Caki2 (cell line): ENCODE results near the gene CALML4. TPM values are rescaled to one million over a fixed set of nuclear protein-coding genes. Genes with fewer than 3 reads are reported as not detected.
"Not testable (repeated sequence)": the region's sequence is repeated elsewhere in the genome, so short reads cannot be mapped to it uniquely, and the experiment has no call there.

Experiments
- DNase-seq: peaks from one replicate; pipeline ENCODE4 v3.0.0-alpha.2; 2015; ENCODE audit warnings: low read depth
- in situ Hi-C: cut with HindIII; loops from 2 replicates; pipeline ENCODE4 v1.10.0; 2016; ENCODE audit warnings: low sequenced_read_pairs, low pct_unique_long_range_greater_than_20kb, mixed read lengths
- total RNA-seq: library from RNA; depleted of rRNA; stranded (reverse); fragments of >200 nt; shearing (Covaris generic); gene quantifications from 2 replicates; pipeline ENCODE4 v1.2.3, GENCODE V29; 2014; ENCODE audit warnings: low replicate concordance

CALML4 gene
- total RNA-seq, 1 experiment from 2014 or later = 0.27 TPM

DNA sequence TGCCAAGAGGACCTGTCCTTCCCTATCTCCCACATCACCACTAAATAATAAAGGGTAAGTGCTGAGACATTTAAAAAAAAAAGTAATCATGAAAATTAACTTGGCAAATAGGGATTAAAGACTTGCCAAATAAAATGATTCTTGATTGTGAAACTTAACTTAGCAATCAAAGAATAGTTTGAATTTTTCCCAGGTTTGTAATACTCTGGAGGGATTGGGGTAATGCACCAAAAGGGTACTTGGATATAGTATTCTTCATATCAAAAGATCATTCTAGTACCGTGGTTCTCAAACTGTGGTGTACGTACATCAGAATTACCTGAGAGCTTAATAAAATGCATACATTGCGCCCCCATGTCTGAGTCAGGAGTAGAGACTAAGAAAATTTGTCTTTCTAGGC, 28.5 kb downstream of the CALML4 start:
- in situ Hi-C loops = no loop called here
- no peak for DNase-seq

DNA sequence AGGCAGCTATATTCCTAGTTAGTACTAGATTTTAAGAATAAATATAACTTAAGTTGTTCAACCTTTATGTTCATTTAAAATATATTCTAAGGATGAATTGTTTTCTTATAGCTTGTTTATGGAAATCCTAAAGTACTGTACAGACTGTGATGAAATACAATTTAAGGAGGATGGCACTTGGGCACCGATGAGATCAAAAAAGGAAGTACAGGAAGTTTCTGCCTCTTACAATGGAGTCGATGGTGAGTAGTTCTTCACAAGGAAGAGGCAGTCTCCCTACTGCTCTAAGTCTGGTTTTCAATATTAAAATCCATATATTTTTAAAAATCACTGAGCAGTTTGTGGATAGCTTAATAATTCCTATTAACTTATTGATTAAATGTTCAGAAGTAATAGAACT, 29.6 kb downstream of the CALML4 start:
- DNase-seq = no peak
- in situ Hi-C loops = no loop called here

DNA sequence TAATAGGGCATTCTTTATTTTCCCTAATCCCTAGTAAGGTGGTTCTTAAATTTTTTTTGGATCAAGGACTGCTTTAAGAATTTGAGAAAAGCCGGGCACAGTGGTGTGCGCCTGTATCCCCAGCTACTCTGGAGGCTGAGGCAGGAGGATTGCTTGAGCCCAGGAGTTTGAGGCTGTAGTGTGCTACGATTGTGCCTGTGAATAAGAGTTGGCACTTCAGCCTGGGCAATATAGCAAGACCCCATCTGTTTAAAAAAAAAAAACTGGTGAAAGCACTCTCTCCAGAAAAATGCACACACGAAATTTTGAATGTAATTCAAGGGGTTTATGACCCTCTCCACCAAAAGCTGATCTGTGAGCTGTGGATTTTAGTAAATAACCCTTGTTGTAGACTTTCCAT, 32.0 kb downstream of the CALML4 start:
- in situ Hi-C loops = no loop called here
- DNase-seq = no peak

DNA sequence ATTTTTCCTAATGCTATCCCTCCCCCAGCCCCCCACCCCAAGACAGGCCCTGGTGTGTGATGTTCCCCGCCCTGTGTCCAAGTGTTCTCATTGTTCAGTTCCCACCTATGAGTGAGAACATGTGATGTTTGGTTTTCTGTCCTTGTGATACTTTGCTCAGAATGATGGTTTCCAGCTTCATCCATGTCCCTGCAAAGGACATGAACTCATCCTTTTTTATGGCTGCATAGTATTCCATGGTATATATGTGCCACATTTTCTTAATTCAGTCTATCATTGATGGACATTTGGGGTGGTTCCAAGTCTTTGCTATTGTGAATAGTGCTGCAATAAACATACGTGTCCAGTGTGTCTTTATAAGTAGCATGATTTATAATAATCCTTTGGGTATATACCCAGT, 33.1 kb downstream of the CALML4 start:
- in situ Hi-C loops, DNase-seq: not testable (repeated sequence)

DNA sequence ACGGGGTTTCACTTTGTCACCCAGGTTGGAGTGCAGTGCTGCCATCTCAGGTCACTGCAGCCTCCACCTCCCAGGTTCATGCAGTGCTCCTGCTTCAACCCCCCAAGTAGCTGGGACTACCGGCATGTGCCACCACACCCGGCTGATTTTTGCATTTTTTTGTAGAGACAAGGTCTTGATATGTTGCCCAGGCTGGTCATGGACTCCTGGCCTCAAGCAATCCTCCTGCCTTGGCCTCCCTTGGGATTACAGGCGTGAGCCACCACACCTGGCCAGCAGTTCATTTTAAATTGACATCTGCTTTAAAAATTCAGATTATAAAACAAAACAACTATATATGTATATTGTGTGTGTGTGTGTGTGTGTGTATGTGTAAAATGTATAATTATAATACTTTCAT, 38.3 kb downstream of the CALML4 start:
- no peak for DNase-seq
- in situ Hi-C loops = no loop called here

DNA sequence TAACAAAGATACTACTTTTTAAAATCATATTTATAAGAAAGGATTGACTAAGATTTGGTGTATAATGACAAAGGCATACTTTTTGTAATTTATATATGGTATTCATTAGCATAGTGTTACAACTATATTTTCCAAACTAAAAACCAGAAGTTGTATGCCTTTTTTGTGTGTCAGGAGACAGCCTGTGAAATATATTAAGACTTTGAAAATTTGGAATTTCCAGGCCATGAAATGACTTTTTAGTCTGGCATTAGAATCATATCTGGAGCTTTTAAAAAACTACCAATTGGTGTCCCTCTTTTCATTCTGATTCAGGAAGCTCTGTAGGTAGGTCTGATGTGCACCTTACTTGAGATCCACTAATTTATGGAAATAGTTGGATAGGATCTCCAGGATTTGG, 41.9 kb downstream of the CALML4 start:
- DNase-seq = no peak
- in situ Hi-C loops = no loop called here

DNA sequence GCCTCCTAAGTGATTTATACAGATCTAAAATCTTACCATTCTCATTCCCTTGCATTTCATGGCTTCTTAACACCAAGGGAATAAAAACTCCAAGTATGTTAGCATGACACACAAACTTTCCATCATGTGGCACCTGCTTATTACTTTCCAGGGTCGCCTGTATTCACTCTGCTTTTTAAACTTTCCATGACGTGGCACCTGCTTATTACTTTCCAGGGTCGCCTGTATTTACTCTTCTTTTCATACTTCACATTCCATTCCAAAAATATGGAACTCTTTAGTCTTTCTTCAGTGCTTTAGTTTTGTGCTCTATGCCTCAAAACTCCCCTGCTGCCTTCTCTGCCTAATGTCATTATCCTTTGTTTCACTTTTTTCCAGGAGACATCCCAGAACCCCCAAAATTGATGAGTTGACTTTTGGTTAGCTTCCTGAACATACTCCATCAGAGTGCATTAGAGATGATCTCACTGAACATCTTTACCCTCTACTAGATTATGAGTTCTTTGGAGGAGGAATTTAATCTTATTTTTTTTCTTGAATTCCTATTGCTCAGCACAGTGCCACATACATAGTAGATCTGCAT, 47.0 kb downstream of the CALML4 start:
- in situ Hi-C loops = no loop called here
- DNase-seq = no peak

DNA sequence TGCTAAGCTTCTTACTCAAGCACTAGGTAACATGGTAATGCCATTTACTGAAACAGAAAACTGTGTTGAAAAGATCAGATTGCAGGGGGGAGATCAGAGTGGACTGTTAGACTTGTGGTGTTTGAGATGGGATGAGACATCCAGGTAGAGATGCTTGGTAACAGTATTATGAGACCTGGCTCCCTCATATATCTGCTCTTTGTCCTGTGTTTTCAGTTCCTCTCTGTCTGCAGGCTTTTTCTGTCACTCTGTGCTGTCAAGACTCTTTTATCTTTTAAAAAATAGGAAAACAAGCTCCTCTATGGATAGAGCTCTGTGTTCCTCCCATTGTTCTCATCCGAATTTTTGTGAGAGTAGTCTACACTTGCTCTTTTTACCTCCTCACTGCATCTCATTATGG, 48.1 kb downstream of the CALML4 start:
- in situ Hi-C loops = no loop called here
- no peak for DNase-seq

DNA sequence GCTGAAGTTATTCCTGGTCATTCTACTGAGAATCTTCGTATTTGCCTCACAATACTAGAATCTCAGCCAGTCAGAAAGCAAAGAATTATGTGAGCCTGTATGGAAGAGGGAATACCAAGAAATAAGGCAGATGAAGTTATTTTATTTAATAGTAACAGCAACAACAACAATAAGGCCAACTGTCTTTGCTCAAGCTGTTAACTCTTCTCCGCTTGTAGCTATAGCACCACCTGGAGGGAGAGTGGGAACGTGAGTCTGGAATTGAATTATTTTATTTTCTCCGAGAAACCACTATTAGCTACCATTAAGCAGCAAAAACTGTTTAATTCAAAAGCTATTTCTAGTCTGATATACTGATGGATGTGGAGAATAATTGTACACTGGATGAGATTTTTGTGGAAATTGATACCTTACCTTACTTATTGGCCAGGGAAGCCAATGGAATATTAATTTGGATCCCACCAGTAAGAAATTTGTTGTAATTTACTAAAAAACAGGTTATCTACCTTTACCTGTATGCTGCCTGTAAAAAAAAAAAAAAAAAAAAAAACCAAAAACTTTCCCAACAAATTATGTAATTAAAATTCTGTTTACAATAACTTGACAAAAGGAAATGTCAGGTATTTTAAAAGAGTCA, 50.1 kb downstream of the CALML4 start:
- peak; percentile 55 for DNase-seq
- in situ Hi-C loops = no loop called here

DNA sequence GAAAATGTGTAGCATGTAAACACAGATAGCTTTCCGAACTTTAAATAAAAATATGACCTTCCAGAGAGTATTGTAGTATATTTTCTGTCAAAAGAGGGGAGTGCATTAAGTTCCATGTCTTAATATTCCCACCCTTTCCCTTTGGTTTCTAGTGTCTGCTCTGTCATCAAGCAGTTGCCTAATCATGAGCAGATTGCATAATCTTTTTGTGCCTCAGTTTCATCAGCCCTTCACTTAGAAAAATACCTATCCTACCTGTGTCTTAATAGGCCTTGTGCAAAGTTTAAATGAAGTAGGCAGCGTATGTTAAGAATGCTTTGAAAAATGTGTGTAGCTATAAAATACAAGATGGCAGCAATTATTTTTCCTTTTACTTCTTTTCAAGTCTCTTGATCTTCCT, 52.8 kb downstream of the CALML4 start:
- in situ Hi-C loops = no loop called here
- no peak for DNase-seq

DNA sequence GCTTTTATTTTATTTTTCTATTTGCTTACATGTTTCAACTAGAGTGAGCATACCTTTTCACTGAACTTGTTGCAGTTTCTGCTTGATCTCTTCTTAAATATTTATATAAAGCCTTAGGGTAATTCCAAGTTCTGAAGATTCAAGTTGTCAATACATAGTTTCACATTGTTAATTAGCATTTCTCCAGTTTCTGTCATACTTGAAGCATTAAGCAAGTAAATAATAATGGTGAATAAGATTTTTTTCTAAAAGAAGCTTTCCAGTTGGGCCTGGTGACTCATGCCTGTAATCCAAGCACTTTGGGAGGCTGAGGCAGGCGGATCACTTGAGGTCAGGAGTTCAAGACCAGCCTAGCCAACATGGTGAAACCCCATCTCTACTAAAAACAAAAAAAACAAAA, 53.9 kb downstream of the CALML4 start:
- in situ Hi-C loops = no loop called here
- no peak for DNase-seq

DNA sequence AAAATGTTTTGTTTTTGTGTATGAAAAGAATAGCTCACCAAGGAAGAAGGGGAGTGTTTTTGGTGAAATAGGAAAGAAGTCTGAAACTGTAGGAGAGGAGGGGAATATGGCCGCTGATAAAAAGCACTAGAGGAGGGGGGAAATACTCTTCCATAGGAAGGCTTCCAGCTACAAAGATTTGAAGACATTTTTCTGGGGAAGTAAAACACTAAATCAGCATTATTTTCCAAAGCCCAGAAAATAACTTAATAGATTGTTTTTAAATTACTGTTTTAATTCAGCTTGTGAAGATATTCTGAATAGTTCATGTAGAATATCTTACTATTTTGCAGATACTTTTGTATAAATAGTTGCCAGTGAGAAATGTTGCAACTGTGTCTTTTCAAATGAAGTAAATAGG, 54.9 kb downstream of the CALML4 start:
- no peak for DNase-seq
- in situ Hi-C loops = no loop called here

DNA sequence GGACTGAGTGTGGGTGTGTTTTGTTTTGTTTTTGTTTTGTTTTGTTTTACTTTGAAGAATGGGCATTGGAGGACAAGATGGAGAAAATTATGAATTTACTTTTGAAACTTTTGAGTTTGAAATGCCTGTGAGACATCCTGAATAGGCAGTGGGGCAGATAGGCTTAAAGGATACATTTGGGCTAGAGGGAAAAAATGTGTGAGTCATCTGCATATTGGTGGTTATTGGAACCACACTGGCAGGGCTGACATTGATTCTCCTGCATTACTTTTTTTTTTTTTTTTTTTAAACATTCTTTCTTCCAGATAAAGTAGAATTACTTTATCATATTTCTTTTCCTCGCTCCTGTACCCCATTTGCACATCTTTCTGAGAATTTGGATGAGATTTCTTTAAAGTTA, 56.1 kb downstream of the CALML4 start:
- no peak for DNase-seq
- in situ Hi-C loops = no loop called here

DNA sequence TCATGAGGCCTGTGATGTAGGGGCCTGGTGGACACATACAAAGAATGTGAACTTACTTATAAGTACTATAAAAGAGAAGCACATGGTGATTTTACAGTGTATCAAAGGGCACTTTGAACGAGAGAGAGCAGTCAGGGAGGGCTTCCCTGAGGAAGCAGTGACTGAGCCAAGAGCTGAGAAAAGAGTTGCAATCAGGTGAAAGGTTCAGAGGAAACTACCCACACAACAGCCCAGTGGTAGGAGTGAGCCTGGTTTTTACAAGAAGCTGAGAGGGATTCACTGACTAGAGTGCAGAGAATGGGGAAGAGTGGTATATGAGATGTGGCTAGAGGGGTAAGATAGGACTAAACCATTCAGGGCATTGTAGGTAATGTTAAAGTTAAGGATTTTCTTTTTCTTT, 57.1 kb downstream of the CALML4 start:
- no peak for DNase-seq
- in situ Hi-C loops = no loop called here

DNA sequence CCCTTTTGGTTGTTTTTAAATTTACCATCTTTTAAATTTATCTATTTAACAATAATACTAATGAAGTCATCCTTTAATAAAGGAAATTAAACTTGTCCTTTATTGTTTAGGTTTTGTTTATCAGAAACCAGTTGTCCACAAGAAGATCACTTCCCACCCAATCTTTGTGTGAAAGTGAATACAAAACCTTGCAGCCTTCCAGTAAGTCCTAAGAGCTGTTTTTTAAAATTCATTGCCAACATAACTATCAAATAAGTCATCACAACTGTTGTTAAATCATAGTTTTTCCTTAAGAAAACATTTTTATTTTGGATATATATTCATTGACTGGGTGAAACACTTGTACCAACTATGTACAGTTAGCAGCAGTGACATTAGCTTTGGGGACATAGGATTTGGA, 59.4 kb downstream of the CALML4 start:
- no peak for DNase-seq
- in situ Hi-C loops = no loop called here

DNA sequence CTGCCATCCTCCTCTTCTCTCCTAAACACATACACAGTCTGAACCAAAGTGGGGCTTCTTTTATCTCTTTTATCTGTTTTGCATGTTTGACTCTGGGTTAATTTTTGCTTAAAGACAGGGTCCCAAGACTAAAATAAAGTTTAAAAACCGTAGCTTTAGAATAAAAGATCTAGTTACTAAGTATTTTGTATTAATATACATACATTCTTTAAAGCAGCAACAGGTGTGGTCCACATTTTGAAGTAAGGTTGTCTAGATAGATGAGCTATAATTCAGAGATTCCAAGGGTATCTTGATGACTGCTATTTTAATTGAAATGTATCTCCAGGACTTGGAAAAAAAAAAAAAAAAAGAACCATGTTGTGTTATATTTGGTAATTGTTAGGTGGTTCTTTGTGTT, 61.3 kb downstream of the CALML4 start:
- DNase-seq = no peak
- in situ Hi-C loops = no loop called here

DNA sequence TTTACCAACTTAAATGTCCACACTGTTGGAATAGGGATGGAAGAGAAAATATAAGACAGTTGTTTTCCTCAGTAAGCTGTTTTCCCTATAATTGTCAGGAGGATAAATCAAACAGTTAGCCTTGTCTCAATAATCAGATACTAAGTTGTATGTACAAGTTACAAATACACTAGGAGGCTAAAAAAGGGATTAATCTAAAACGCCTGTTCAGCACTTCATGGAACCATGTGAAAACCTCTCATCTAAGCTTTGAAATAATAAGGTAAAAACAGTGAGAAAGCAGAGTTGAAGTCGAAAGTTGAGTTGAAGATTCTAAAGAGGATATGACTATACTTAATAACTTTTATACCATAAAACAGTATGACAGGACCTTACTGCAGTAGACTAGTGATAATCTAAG, 62.0 kb downstream of the CALML4 start:
- in situ Hi-C loops = no loop called here
- no peak for DNase-seq
